Erythroblast (primary cell): ENCODE data around the gene FLNA.

Experiments
- DNase-seq, 2 experiments: peaks; one replicate each; lab custom pipeline; 2025; lab: John Stamatoyannopoulos, UW
- GATA1 ChIP-seq: IDR thresholded peaks from 2 replicates; pipeline ENCODE4 v1.6.1; 2011; ENCODE audit warnings: low read depth, mild to moderate bottlenecking, control low read depth, low read length, moderate library complexity
- POLR2A ChIP-seq: IDR thresholded peaks from 2 replicates; pipeline ENCODE4 v1.6.1; 2011; ENCODE audit warnings: mild to moderate bottlenecking, low read length

FLNA gene

GRCh38 chrX:154329294-154329693 lies 45.1 kb downstream of the FLNA start:
- DNase-seq, result no peak
- TF ChIP-seq GATA1 (no peak), POLR2A (no peak)

GRCh38 chrX:154328646-154329045 lies 45.8 kb downstream of the FLNA start:
- no peak for DNase-seq
- TF ChIP-seq POLR2A (no peak), GATA1 (no peak)

DNA sequence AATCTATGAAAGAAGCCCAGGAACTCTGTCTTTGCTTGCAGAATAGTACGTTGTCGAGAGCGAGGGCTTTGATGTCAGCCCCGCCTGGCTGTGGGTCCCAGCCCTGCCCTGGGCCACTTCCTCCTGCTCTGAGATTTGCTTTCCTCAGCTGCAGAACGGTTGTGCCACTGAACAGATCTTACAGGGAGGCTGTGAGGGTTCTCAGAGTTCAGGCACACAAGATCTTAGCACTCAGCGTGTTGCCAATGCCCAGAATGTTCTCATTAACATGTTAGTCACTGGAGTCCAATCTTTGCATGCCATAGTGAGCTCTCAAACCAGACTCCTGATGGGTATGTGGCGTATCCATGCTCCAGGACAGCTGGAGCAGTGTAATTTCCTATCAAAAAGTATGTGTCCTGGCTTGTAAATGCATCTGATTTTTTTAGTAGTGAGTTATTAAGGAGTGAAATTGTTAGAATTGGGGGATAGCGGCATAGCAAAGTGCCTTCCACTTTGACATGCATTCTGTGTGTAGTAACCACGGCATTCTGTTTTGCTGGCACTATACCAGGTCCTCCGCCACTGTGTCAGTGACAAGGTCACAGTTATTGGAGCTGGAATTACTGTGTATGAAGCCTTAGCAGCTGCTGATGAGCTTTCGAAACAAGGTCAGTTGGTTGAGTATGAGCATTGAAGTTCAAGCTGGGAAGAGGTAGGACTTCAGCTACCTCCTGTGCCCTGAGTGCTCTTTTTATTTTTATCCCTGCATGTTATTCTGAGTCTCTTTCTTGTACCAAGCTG lies 47.2 kb downstream of the FLNA start:
- no peak for TF ChIP-seq POLR2A
- TF ChIP-seq GATA1, result no peak
- DNase-seq, result no peak

DNA sequence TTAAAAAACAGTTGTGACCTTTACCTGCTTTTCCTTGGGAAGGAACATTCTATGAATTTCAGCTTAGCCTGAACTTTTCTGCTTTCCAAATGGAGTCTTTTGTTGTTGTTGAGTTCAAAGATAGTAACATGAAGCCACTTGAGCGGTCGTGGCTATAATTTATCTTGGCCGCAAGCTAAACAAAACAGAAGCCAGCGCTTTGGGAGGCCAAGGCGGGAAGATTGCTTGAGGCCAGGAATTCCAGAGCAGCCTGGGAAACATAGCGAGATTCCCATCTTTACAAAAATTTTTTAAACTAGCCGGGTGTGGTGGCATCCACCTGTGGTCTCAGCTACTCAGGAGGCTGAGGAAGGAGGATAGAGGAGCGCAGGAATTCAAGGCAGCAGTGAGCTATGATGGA lies 48.9 kb downstream of the FLNA start:
- DNase-seq, result no peak
- no peak for TF ChIP-seq POLR2A

- no peak for DNase-seq
- TF ChIP-seq GATA1 (no peak), POLR2A (no peak)
These were observed 50.9 kb downstream of the FLNA start for GRCh38 chrX:154323537-154323936.

- DNase-seq, result no peak
- TF ChIP-seq GATA1, result no peak
- no peak for TF ChIP-seq POLR2A
These were observed 51.5 kb downstream of the FLNA start for GRCh38 chrX:154322890-154323289.

- no peak for DNase-seq
- no peak for TF ChIP-seq GATA1
- TF ChIP-seq POLR2A, result no peak
These were observed 52.8 kb downstream of the FLNA start for GRCh38 chrX:154321594-154321993.

DNA sequence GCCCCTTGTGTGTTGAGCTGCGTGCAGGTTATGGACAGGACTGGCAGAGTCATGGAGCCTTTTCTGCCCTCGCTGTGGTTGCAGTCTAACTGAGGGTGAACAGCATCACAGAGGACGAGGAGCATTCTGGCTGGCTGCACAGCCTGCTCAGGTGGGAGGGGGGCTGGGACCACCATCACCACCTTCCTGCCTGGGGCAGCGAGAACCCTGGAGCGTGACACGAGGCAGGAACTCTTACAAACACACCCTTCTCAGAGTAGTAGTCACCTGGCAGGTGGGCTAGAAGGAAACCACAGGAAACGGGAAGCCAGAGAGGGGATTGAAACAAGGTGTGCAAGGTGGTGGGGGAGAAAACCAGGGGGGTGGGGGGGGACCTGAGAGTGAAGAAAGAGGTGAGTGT lies 53.3 kb downstream of the FLNA start:
- TF ChIP-seq POLR2A, result no peak
- TF ChIP-seq GATA1, result no peak
- DNase-seq, result no peak

DNA sequence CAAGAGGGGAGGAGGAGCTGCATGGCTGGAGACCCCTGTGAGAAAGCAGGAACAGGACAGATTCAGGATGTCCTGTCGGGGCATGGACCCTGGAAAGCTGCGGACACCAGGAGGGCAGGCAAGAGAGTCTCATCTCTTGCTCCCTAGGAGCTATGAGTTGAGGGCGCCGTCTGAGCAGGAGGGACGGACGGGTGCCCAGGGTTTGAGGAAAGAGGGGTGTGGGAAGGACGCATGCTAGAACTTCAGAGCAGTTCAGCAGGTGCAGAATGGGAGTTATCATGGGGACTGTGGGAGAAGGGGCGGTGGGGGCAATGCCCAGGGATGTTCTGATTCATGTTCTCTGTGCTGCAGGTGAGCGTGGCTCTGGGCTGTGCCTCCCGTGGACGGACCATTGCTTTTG lies 54.0 kb downstream of the FLNA start:
- DNase-seq, result no peak
- TF ChIP-seq POLR2A (no peak), GATA1 (no peak)

- peak in 1 of 2 experiments; percentile 16 for DNase-seq
- no peak for TF ChIP-seq POLR2A
- no peak for TF ChIP-seq GATA1
These were observed 56.9 kb downstream of the FLNA start for GRCh38 chrX:154317391-154317995.

- no peak for DNase-seq
- TF ChIP-seq POLR2A, result no peak
- no peak for TF ChIP-seq GATA1
These were observed 59.0 kb downstream of the FLNA start for GRCh38 chrX:154315416-154315815.

- DNase-seq, result no peak
- no peak for TF ChIP-seq POLR2A
- no peak for TF ChIP-seq GATA1
These were observed 61.3 kb downstream of the FLNA start for GRCh38 chrX:154313147-154313546.

- no peak for DNase-seq
- TF ChIP-seq POLR2A (no peak), GATA1 (no peak)
These were observed 62.3 kb downstream of the FLNA start for GRCh38 chrX:154312116-154312515.

DNA sequence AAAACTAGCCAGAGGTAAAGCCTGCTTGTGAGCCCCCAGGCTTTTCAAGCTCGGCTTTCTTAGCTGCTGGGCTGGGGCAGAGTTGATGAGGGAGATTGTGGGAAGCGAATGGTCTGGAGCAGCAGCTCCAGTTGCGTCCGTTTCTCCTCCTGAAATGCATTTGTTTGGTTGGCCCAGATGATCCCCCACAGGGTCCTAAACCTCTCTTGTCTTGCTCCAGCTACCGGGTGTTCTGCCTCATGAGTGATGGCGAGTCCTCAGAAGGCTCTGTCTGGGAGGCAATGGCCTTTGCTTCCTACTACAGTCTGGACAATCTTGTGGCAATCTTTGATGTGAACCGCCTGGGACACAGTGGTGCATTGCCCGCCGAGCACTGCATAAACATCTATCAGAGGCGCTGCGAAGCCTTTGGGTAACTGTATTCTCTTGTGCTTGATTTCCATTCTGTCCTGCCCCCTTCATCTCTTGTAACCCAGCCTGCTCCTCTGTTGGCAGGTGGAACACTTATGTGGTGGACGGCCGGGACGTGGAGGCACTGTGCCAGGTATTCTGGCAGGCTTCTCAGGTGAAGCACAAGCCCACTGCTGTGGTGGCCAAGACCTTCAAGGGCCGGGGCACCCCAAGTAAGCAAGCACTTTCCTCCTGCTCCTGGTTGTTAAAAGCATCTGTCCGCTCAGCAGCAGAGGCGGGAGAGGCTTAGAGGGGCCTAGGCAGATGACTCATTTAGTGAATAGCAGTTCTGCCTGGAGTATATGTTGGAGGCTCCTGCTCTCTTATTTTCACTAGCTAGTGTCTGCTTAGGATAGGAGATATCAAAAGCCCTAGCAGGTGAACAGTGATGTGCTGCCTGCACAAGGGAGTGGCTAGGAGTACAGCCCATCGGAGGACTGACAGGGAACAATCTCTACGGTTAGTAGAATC lies 63.6 kb downstream of the FLNA start:
- TF ChIP-seq GATA1, result no peak
- no peak for TF ChIP-seq POLR2A

More for the DNA sequence above, 63.6 kb downstream of the FLNA start:
- DNase-seq, result no peak
